HG03354 (cell line): ENCODE measurements around the gene MATCAP1.

Source experiments
- ATAC-seq: cut with Tn5 transposase; IDR thresholded peaks from one replicate; pipeline ENCODE4 v1.9.1; 2021; ENCODE audit warnings: mild to moderate bottlenecking; ENCODE audit not compliant: unreplicated experiment, poor library complexity, severe bottlenecking

The MATCAP1 gene

DNA sequence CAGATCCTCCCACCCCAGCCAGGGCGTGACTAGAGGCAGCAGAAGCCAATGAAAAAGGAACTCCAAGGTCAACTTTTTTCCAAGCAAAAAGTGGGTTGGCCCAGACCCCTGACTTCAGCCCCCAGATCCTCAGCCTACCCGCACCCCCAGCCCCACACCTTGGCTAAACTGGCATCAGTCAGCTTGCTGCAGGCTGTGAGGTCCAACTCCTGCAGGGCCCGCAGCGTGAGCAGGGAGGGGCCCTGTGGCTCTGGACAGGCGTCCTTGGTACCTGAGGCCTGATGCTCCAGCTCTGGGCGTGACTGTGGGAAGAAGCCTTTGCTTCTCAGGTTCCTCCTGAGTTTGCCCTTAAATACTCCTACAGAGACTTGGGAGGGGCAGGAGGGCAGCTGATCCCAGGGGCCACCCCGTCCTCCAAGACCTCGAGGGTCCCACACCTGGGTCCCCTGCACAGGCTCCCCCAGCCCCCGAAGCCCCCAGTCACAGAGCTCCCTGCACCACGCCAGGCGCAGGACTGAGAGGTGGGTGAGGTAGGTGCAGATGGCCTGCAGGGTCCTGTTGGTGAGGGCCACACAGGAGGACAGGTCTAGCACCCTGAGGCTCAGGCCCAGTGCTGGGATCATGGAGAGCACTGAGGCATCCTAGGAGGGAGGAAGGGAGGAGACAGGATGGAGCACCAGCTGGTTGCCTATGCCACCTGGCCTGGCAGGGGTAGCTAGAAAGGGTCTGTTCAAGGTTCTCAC is 24.6 kb upstream of the MATCAP1 start:
- ATAC-seq: no peak

- ATAC-seq: no peak
Observed at GRCh38 chr16:67207249-67208091, 23.7 kb upstream of the MATCAP1 start.

GRCh38 chr16:67206838-67207248 is 23.1 kb upstream of the MATCAP1 start:
- ATAC-seq: no peak

DNA sequence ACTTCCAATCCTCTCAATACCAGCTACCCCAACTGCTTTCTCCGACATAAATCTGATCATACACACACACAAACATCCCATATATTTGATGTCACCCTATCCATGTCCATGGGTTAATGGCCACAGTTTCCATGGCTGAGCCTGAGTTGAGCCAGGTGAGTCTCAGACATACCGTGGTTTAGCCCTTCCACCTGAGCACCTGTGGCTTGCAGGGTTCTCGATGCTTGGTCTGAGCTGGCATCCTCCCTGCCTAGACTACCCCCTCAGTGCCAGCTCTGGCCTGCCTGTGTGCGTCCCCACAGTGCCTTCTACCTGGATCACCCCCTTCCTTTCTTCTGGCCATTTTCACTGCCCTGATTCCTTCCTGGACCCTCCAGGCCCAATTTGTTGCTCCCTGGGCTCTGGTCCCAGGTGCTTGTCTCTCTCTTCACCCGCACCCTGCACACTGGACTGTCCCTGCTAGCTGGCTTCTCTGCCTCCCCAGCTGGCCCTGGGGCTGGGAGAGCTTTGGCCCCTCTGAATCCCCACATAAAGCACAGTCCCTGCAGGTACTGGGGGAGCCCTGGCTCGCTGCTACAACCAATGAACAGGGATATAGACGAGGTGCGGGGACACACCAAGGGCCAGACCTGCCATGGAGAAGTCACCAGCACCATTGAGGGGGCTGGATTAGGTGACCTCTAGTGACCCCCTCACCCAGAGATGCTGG is 22.5 kb upstream of the MATCAP1 start:
- no peak for ATAC-seq

DNA sequence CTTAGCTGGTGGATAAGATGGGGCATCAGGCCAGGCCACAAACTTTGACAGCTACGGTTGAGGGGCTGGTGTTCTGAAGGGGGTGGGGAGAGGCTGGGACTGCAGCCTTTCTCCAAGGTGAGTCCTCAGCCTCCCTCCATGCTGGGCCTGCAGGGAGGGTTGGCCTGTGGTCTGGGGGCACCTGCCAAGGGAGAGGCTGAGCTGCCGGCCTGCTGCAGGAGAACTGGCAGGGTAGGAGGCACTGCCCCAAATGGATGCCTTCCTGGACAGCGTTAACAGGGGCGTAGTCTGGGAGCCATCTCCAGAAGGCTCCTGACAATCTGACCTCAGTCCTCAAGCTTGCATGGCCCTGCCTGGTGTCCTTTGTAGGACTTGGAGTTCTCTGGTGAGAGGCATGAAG is 20.3 kb upstream of the MATCAP1 start:
- no peak for ATAC-seq

DNA sequence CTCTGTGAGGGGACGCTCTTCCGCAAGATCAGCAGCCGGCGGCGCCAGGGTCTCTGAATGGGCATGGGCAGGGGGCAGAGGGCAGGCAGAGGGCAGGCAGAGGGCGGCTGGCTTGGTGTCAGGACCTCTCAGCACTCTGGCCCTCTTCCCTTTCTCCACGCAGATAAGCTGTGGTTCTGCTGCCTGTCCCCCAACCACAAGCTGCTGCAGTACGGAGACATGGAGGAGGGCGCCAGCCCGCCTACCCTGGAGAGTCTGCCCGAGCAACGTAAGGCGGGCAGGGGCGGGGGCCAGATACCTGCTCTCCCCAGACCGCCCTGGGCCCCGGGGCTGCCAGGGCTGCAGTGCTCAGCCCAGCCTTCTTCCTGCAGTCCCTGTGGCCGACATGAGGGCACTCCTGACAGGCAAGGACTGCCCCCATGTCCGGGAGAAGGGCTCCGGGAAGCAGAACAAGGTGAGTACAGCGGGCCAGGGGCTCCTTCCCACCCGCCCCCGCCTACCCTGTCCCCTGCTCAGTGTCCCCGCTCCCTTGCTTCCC is 19.3 kb upstream of the MATCAP1 start:
- no peak for ATAC-seq

GRCh38 chr16:67202426-67202825 is 18.7 kb upstream of the MATCAP1 start:
- no peak for ATAC-seq

DNA sequence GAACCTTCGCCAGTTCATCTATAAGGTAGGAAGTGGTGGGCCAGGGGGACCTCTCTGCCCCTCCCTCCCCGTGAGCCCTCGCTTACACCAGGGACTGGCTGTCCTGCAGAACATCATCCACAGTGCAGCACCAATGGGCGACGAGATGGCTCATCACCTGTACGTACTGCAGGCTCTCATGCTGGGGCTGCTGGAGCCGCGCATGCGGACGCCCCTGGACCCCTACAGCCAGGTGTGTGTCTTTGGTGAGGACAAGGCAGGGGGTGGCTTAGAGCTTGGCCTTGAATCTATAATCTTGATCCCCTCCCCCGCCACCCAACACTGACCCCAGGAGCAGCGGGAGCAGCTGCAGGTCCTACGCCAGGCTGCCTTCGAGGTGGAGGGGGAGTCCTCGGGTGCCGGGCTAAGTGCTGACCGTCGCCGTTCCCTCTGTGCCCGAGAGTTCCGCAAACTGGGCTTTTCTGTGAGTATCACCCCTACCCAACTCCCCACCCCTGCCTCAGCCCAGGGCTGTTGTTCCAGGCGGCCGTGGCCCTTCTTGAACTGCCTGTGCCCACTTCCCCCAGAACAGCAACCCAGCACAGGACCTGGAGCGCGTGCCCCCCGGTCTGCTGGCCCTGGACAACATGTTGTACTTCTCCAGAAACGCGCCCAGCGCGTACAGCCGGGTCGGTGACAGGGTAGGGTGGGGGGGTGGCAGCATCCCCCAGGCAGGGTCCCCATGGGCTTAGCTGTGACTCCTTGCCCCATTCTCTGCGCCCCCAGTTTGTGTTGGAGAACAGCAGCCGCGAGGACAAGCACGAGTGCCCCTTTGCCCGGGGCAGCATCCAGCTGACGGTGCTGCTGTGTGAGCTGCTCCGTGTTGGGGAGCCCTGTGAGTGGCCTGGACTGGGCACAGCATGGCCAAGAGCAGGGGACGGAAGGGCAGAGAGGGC is 17.9 kb upstream of the MATCAP1 start:
- no peak for ATAC-seq

GRCh38 chr16:67200491-67200890 is 16.7 kb upstream of the MATCAP1 start:
- ATAC-seq: no peak

DNA sequence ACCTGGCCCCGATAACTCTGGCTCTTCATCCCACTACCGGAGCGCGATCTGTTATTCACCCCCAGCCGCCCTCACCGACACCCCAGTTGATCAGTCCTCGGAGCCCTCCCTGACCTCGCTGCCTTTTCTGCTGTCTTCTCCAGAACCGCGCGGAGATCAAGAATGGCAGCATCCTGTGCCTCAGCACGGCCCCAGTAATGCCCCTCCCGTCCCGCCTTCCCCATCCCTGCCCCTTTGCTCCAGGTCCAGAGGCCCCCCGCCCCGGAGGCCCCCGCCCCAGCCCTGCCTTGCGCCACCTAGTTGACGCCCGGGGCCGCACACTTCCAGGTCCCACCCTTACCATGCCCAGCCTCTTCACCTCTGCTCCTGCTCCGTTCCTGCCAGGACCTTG is 16.0 kb upstream of the MATCAP1 start:
- no peak for ATAC-seq

DNA sequence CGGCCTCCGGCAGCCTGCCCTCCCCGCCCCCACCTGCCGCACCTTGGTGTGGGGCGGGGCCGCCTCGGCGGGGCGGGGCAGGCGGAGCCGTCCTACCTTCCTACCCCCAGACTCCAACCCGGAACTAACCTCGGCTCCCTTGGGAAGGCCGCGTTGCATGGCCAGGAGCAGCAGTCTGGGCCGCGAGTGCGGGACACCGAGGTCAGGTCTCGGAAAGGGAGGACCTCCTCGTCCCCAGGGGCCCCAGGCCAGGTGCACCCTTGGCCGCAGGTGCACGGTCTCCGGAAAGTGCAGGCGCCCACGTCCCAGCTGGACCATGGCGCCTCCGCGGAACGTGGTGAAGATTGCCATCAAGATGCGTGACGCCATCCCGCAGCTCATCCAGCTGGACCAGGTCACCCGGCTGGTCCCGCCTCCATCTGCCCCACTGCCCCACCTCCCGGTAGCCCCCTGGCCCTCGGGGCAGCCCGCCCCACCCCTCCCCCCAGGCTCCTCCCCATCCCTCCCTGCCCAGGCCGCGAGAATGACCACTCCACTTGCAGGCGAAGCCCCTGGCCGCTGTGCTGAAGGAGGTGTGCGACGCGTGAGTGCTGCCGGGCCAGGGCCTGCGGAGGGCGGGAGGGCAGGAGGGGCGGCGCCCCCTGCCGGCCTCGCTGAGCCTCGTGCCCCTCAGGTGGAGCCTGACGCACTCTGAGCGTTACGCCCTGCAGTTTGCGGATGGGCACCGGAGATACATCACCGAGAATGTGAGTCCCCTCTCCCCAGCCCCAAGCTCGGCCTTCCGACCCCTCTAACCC is 15.4 kb upstream of the MATCAP1 start, which contains the start of gene ELMO3:
Gene ELMO3 (plus strand): TSS at position 121 of the 797 bp plus-strand sequence. CDS start 196 bp downstream, at position 317.
- ATAC-seq: no peak

GRCh38 chr16:67198238-67198734 is 14.5 kb upstream of the MATCAP1 start:
- no peak for ATAC-seq

DNA sequence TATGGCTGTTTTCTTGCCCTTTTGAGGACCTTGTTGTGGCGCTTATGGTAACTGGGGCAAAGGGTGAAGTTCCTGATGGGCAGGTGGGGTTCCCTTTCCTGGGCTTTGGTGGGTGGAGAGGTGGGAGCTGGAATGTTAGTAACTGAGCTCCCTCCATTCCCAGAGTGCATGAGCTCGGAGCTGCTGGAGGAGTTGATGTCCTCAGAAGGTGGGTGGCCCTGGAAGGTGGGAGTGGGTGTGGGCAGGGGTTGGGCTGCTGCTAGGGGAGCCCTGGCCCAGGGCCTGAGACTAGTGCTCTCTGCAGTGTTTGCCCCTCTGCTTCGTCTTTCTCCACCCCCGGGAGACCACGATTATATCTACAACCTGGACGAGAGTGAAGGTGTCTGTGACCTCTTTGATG is 13.9 kb upstream of the MATCAP1 start:
- no peak for ATAC-seq

DNA sequence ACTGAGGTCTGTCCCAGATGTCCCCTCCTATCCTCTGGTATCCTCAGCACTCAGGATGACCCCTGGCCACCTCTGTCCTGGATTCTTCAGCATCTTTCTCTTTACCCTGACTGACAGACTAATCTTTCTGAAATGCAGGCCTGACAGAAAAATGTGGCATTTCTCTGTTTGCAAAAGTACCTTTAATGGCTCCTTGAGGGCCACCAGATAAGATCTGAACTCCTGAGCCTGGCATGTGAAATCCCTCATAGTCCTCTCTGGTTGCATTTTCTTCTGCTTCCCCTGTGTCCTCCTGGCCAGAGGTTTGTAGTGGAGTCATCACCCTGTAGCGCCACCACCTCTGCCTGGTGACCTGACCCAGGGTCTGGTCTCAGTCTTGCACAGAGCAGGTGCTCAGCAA is 13.1 kb upstream of the MATCAP1 start:
- no peak for ATAC-seq

DNA sequence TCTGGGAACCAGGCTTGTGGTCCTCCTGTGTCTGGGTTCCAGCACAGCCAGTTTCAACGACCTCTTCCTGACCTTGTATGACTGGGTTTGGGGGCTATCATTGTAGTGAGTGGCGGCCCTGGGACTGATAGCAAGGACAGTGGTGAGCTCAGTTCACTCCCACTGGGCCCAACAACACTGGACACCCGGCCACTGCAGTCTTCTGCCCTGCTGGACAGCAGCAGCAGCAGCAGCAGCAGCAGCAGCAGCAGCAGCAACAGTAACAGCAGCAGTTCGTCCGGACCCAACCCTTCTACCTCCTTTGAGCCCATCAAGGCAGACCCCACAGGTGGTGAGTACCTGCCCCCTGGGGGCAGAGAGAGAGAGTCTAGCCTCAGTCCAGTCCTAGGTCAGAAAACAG is 11.9 kb upstream of the MATCAP1 start:
- no peak for ATAC-seq

DNA sequence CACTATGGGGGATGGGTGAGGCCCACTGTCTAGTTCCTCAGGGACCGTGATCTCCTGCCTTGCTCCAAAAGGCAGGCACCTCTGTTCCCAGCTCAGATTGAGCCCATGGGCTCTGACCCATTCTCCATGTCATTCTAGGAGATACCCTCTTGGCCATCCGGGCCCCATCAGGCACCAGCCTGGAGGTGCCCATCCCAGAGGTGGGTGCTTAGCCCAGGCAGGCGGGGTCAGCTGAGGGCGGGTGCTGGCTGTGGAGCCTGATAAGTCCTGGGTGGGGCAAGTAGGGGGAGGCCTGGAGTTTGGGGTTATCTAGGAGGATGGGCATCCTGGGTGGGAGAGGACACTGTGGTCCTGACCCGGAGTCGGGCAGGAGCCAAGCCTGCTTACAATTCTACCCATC is 10.5 kb upstream of the MATCAP1 start:
- no peak for ATAC-seq

DNA sequence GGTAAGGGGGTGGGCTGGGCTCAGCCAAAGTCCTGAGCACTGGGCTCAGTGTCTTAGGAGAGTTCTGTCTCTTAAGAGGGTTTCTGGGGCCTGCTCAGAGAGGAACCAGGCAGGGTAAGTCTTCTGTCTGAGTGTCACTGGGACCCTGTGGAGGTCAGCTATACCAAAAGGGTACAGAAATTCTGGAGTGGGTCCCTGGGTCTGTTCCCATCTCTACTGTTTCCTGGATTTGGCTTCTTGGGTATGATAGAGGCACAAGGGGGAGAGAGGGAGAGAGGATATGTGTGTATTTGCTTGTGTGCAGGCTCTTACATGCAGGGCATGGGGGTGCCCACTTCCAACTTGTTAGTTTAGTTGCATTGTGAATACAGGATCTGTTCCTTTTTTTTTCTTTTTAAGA is 9.8 kb upstream of the MATCAP1 start:
- no peak for ATAC-seq

GRCh38 chr16:67192781-67193361 is 9.1 kb upstream of the MATCAP1 start:
- ATAC-seq: no peak
